KMS-11 (cell line): ENCODE measurements around the gene ACSM2B.
"Not testable (repeated sequence)": the region's sequence is repeated elsewhere in the genome, so short reads cannot be mapped to it uniquely, and the experiment has no call there.

Experiments
- H2AFZ ChIP-seq: fragments of 200-600 bp; sonication (generic); 2 replicates; pipeline ENCODE4 v1.6.1; 2016; ENCODE audit warnings: antibody characterized with exemption, mixed run types, low read depth
- H3K27ac ChIP-seq: fragments of 200-600 bp; sonication (generic); 2 replicates; pipeline ENCODE4 v1.6.1; 2016; ENCODE audit warnings: mild to moderate bottlenecking, mixed run types
- H3K27me3 ChIP-seq: fragments of 200-600 bp; sonication (generic); 2 replicates; pipeline ENCODE4 v1.6.1; 2017; ENCODE audit warnings: mild to moderate bottlenecking, low read depth, mixed run types, moderate library complexity; ENCODE audit not compliant: insufficient read depth
- H3K36me3 ChIP-seq: fragments of 200-600 bp; sonication (generic); 2 replicates; pipeline ENCODE4 v1.6.1; 2017; ENCODE audit warnings: mild to moderate bottlenecking, mixed run types; ENCODE audit not compliant: insufficient read depth
- H3K4me1 ChIP-seq: fragments of 200-600 bp; sonication (generic); 2 replicates; pipeline ENCODE4 v1.6.1; 2016; ENCODE audit warnings: mild to moderate bottlenecking, low read depth, mixed run types; ENCODE audit not compliant: poor library complexity, severe bottlenecking
- H3K4me2 ChIP-seq: fragments of 200-600 bp; sonication (generic); 2 replicates; pipeline ENCODE4 v1.7.0; 2016; ENCODE audit warnings: mild to moderate bottlenecking, mixed run types
- H3K4me3 ChIP-seq: fragments of 200-600 bp; sonication (generic); IDR thresholded peaks from 2 replicates; pipeline ENCODE4 v1.6.1; 2017; ENCODE audit warnings: low read depth, low read length, mixed read lengths; ENCODE audit not compliant: insufficient read depth
- H3K79me2 ChIP-seq: fragments of 200-600 bp; sonication (generic); 2 replicates; pipeline ENCODE4 v1.6.1; 2016; ENCODE audit warnings: low read depth, mixed run types; ENCODE audit not compliant: insufficient read depth
- H3K9ac ChIP-seq: fragments of 200-600 bp; sonication (generic); 2 replicates; pipeline ENCODE4 v1.6.1; 2016; ENCODE audit warnings: mild to moderate bottlenecking, mixed run types
- H4K20me1 ChIP-seq: fragments of 200-600 bp; sonication (generic); 2 replicates; pipeline ENCODE4 v1.6.1; 2016; ENCODE audit warnings: mild to moderate bottlenecking, mixed run types; ENCODE audit not compliant: insufficient read depth
- CTCF ChIP-seq: fragments of 200-600 bp; sonication (generic); conservative IDR thresholded peaks from 2 replicates; pipeline ENCODE4 v1.6.1; 2017; ENCODE audit warnings: low read depth, mild to moderate bottlenecking, antibody characterized with exemption, low read length, moderate library complexity, mixed read lengths

The ACSM2B gene

GRCh38 chr16:20578091-20578490, 1.9 kb upstream of the ACSM2B start:
- H3K4me2 ChIP-seq, H3K4me1 ChIP-seq, H2AFZ ChIP-seq, H3K36me3 ChIP-seq, H3K27me3 ChIP-seq, H3K4me3 ChIP-seq, H3K27ac ChIP-seq, H3K9ac ChIP-seq, H3K79me2 ChIP-seq, H4K20me1 ChIP-seq: not testable (repeated sequence)

- not testable (repeated sequence) for H3K9ac ChIP-seq, H3K79me2 ChIP-seq, H3K27ac ChIP-seq, H2AFZ ChIP-seq, H3K4me3 ChIP-seq, H3K4me1 ChIP-seq, H3K27me3 ChIP-seq, H3K4me2 ChIP-seq, H3K36me3 ChIP-seq, H4K20me1 ChIP-seq
Observed at GRCh38 chr16:20569117-20569651, 7.0 kb downstream of the ACSM2B start.

- Histone ChIP-seq H3K27ac (no peak overlapping the region), H3K79me2 (no peaks in the 10 kb centered on the region), H3K27me3 (no peaks in the 10 kb centered on the region), H3K9ac (no peak overlapping the region), H3K4me1 (no peaks in the 10 kb centered on the region), H3K4me3 (no peak overlapping the region), H4K20me1 (no peaks in the 10 kb centered on the region), H2AFZ (no peak overlapping the region), H3K36me3 (no peaks in the 10 kb centered on the region), H3K4me2 (no peak overlapping the region)
- no peak for TF ChIP-seq CTCF
Observed at GRCh38 chr16:20568404-20568803, 7.8 kb downstream of the ACSM2B start.

GRCh38 chr16:20566864-20567263, 9.3 kb downstream of the ACSM2B start:
- H2AFZ ChIP-seq: no peak overlapping the region
- H3K4me2 ChIP-seq: no peak overlapping the region
- H3K4me3 ChIP-seq: no peak overlapping the region
- no peak for TF ChIP-seq CTCF
- no peak overlapping the region for H3K9ac ChIP-seq
- H3K27me3 ChIP-seq: no peaks in the 10 kb centered on the region
- H3K36me3 ChIP-seq: no peaks in the 10 kb centered on the region
- H4K20me1 ChIP-seq: no peaks in the 10 kb centered on the region
- no peaks in the 10 kb centered on the region for H3K4me1 ChIP-seq
- H3K79me2 ChIP-seq: no peaks in the 10 kb centered on the region
- no peak overlapping the region for H3K27ac ChIP-seq

GRCh38 chr16:20565334-20565733, 10.8 kb downstream of the ACSM2B start:
- H3K9ac ChIP-seq, H3K36me3 ChIP-seq, H2AFZ ChIP-seq, H3K27ac ChIP-seq, H4K20me1 ChIP-seq, H3K27me3 ChIP-seq, H3K79me2 ChIP-seq, H3K4me2 ChIP-seq, H3K4me1 ChIP-seq, H3K4me3 ChIP-seq: not testable (repeated sequence)

- H4K20me1 ChIP-seq, H3K27ac ChIP-seq, H3K79me2 ChIP-seq: not testable (repeated sequence)
Observed at GRCh38 chr16:20564218-20564617, 11.9 kb downstream of the ACSM2B start.

GRCh38 chr16:20555628-20556027, 20.5 kb downstream of the ACSM2B start:
- not testable (repeated sequence) for H3K27ac ChIP-seq, H2AFZ ChIP-seq, H4K20me1 ChIP-seq, H3K27me3 ChIP-seq, H3K4me2 ChIP-seq, H3K9ac ChIP-seq, H3K36me3 ChIP-seq, H3K79me2 ChIP-seq, H3K4me3 ChIP-seq, H3K4me1 ChIP-seq

More at GRCh38 chr16:20564218-20564617, 11.9 kb downstream of the ACSM2B start:
- H3K4me3 ChIP-seq, H2AFZ ChIP-seq, H3K27me3 ChIP-seq, H3K4me2 ChIP-seq, H3K4me1 ChIP-seq, H3K9ac ChIP-seq, H3K36me3 ChIP-seq: not testable (repeated sequence)

- not testable (repeated sequence) for H3K4me2 ChIP-seq, H3K27me3 ChIP-seq, H3K4me3 ChIP-seq, H3K27ac ChIP-seq, H4K20me1 ChIP-seq, H3K9ac ChIP-seq, H3K36me3 ChIP-seq, H2AFZ ChIP-seq, H3K4me1 ChIP-seq, H3K79me2 ChIP-seq
Observed at GRCh38 chr16:20554689-20555088, 21.5 kb downstream of the ACSM2B start.

- not testable (repeated sequence) for H3K4me2 ChIP-seq, H3K4me1 ChIP-seq, H2AFZ ChIP-seq, H3K79me2 ChIP-seq, H4K20me1 ChIP-seq, H3K27me3 ChIP-seq, H3K9ac ChIP-seq, H3K27ac ChIP-seq, H3K4me3 ChIP-seq, H3K36me3 ChIP-seq
Observed at GRCh38 chr16:20553493-20553892, 22.7 kb downstream of the ACSM2B start.
